Gastroesophageal sphincter (tissue), 4 donors: ENCODE results near the gene MORF4L1. TPM values are rescaled to one million over a fixed set of nuclear protein-coding genes. Genes with fewer than 3 reads are reported as not detected.
"Not testable (repeated sequence)": the region's sequence is repeated elsewhere in the genome, so short reads cannot be mapped to it uniquely, and the experiment has no call there.

Experiments used
- ATAC-seq: fragments of 150-250 bp; one replicate; pipeline ENCODE4 v1.9.1; 2016; ENCODE audit warnings: mild to moderate bottlenecking, moderate library complexity
- H3K27ac ChIP-seq, 4 donors: fragments of 200-600 bp; sonication (generic) in 3 of 4; 1 replicate in 3 of 4; 2 replicates in 1 of 4; pipeline ENCODE4 v1.5.1; 2016 to 2019
- H3K27me3 ChIP-seq: fragments of 200-600 bp; sonication (generic); one replicate; pipeline ENCODE4 v1.5.1; 2019
- H3K36me3 ChIP-seq, 2 donors: fragments of 200-600 bp; sonication (generic); one replicate each; pipeline ENCODE4 v1.5.1; 2019; ENCODE audit warnings: control low read depth in 1 of 2
- H3K4me1 ChIP-seq, 3 donors: fragments of 200-600 bp; sonication (generic); 1 replicate in 2 of 3; 2 replicates in 1 of 3; pipeline ENCODE4 v1.5.1; 2016 to 2019; ENCODE audit warnings: control low read depth in 2 of 3
- H3K4me3 ChIP-seq, 2 donors: fragments of 200-600 bp; sonication (generic); one replicate each; pipeline ENCODE4 v1.5.1; 2019; ENCODE audit warnings: mild to moderate bottlenecking in 1 of 2, moderate library complexity in 1 of 2
- H3K9me3 ChIP-seq, 3 donors: fragments of 200-600 bp; sonication (generic); one replicate each; pipeline ENCODE4 v1.5.1; 2017 to 2019; ENCODE audit warnings: control low read depth in 2 of 3
- EP300 ChIP-seq: sonication (generic); formaldehyde crosslinking; IDR thresholded peaks from one replicate; pipeline ENCODE4 v1.6.1; 2017; ENCODE audit warnings: antibody characterized with exemption, mild to moderate bottlenecking
- POLR2A ChIP-seq, 2 donors: fragments of 450-650 bp; IDR thresholded peaks; one replicate each; pipeline ENCODE4 v1.6.1; 2017; ENCODE audit warnings: antibody characterized with exemption in 2 of 2, mild to moderate bottlenecking in 2 of 2, moderate library complexity in 1 of 2
- POLR2AphosphoS5 ChIP-seq: sonication (generic); formaldehyde crosslinking; IDR thresholded peaks from one replicate; pipeline ENCODE4 v1.6.1; 2017; ENCODE audit warnings: antibody characterized with exemption
- WGBS, 2 donors: methylation state at CpG; one replicate each; pipeline ENCODE4 v1.1.5; 2018; ENCODE audit warnings: low coverage in 1 of 2; 5-methylcytosine and 5-hydroxymethylcytosine counted together
- total RNA-seq, 4 donors: library from RNA; depleted of rRNA; stranded (reverse); fragments of >200 nt; gene quantifications; one replicate each; pipeline ENCODE4 v1.1.0, GENCODE V29; 2016
- TF ChIP-seq, protein P1 (sequence below), 4 experiments: fragments of 200-600 bp in 2 of 4; fragments of 450-650 bp in 2 of 4; sonication (generic) in 1 of 4; IDR thresholded peaks; one replicate each; pipeline ENCODE4 v1.5.1; 2017 to 2019; ENCODE audit warnings: antibody characterized with exemption in 4 of 4, mild to moderate bottlenecking in 2 of 4, moderate library complexity in 2 of 4

The MORF4L1 gene
- total RNA-seq, 4 donors from 2014 or later, result 347 to 449 (median 406) TPM

GRCh38 chr15:78872972-78873792 is 492 bp downstream of the MORF4L1 start:
- H3K9me3 ChIP-seq, result no peaks in the 10 kb centered on the region
- peak overlapping the region; percentile 67 to 79 for H3K4me3 ChIP-seq
- H3K4me1 ChIP-seq, result peaks cover 6 to 46% (median 23%) of the 10 kb centered on the region in 3 donors
- ATAC-seq, result peak; percentile 55
- TF ChIP-seq EP300, result no peak
- TF ChIP-seq, protein P1, sequence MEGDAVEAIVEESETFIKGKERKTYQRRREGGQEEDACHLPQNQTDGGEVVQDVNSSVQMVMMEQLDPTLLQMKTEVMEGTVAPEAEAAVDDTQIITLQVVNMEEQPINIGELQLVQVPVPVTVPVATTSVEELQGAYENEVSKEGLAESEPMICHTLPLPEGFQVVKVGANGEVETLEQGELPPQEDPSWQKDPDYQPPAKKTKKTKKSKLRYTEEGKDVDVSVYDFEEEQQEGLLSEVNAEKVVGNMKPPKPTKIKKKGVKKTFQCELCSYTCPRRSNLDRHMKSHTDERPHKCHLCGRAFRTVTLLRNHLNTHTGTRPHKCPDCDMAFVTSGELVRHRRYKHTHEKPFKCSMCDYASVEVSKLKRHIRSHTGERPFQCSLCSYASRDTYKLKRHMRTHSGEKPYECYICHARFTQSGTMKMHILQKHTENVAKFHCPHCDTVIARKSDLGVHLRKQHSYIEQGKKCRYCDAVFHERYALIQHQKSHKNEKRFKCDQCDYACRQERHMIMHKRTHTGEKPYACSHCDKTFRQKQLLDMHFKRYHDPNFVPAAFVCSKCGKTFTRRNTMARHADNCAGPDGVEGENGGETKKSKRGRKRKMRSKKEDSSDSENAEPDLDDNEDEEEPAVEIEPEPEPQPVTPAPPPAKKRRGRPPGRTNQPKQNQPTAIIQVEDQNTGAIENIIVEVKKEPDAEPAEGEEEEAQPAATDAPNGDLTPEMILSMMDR (IDR thresholded peaks at IDR 0.05), result peak in 3 of 4 experiments; percentile 4 to 44 (median 17)
- peak; percentile 59 for TF ChIP-seq POLR2AphosphoS5
- TF ChIP-seq POLR2A (IDR thresholded peaks at IDR 0.05), result peak; percentile 60 to 70
- H3K27ac ChIP-seq, result peak overlapping the region; percentile 93 to 100 (median 97)
- H3K36me3 ChIP-seq, result no peaks in the 10 kb centered on the region
- WGBS, 2 donors, result 0% methylated on average over 49 of the region's 75 CpGs; no CpG with 5 or more reads in 1 of the 2 donors
- H3K27me3 ChIP-seq, result no peaks in the 10 kb centered on the region

- no peaks in the 10 kb centered on the region for H3K27me3 ChIP-seq
- peak overlapping the region; percentile 67 to 79 for H3K4me3 ChIP-seq
- H3K27ac ChIP-seq, result peak overlapping the region; percentile 93 to 100 (median 97)
- no peaks in the 10 kb centered on the region for H3K36me3 ChIP-seq
- peaks cover 6 to 55% (median 25%) of the 10 kb centered on the region in 3 donors for H3K4me1 ChIP-seq
- no peaks in the 10 kb centered on the region for H3K9me3 ChIP-seq
- 0 to 1% methylated on average over 35 to 38 of the region's 38 CpGs for WGBS, 2 donors
- no peak for ATAC-seq
- TF ChIP-seq, protein P1 (IDR thresholded peaks at IDR 0.05), result no peak
- TF ChIP-seq POLR2AphosphoS5 (no peak), EP300 (no peak), POLR2A (IDR thresholded peaks at IDR 0.05) (no peak)
Observed at GRCh38 chr15:78873793-78874765, 1.4 kb downstream of the MORF4L1 start.

DNA sequence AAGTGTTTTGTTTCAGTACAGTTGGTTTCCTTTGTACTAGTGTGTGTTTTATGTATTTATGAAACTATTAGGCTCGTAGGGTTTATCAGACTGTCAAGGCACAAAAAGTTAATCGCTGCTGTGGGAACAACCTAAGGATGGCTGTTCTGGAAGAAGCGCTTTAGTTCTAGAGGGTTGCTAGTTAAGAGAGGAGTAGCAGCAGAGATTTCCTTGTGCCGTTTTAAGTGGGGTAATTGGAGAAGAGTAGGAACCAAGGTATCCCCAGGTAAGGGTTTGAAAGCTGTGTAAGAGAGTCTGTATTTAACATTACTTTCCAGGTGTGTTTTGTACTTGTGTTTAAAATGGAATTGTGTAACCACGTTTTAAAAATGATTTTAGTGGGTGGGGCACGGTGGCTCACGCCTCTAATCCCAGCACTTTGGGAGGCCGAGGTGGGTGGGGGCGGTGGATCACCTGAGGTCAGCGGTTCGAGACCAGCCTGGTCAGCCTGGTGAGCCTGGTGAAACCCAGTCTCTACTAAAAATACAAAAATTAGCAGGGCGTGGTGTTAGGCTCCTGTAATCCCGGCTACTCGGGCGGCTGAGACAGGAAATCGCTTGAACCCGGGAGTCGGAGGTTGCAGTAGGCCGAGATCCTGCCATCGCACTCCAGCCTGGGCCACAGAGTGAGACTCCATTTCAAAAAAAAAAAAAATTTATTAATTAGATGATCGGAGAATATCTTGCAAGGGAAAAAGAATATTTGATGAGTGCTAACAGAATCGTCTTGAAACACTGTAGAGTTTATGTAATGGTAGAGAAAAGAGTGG is 2.6 kb downstream of the MORF4L1 start:
- H3K9me3 ChIP-seq, result no peaks in the 10 kb centered on the region
- ATAC-seq, result no peak
- H3K27me3 ChIP-seq, result no peaks in the 10 kb centered on the region
- peak overlapping the region in 1 of 2 donors; percentile 67 for H3K4me3 ChIP-seq
- peak overlapping the region in 3 of 4 donors; percentile 60 to 98 (median 96) for H3K27ac ChIP-seq
- TF ChIP-seq POLR2AphosphoS5 (no peak), EP300 (no peak), POLR2A (IDR thresholded peaks at IDR 0.05) (no peak)
- TF ChIP-seq, protein P1 (IDR thresholded peaks at IDR 0.05), result no peak
- WGBS, 2 donors, result 22 to 49% methylated on average over 5 to 14 of the region's 22 CpGs
- peaks cover 6 to 67% (median 38%) of the 10 kb centered on the region in 3 donors for H3K4me1 ChIP-seq
- H3K36me3 ChIP-seq, result no peaks in the 10 kb centered on the region

GRCh38 chr15:78876954-78877353 is 4.3 kb downstream of the MORF4L1 start:
- not testable (repeated sequence) for ATAC-seq
- WGBS, 2 donors, result 73% methylated on average over 7 of the region's 14 CpGs; no CpG with 5 or more reads in 1 of the 2 donors

More at GRCh38 chr15:78876954-78877353, 4.3 kb downstream of the MORF4L1 start:
- H3K27me3 ChIP-seq, H3K9me3 ChIP-seq: not testable (repeated sequence)
- Histone ChIP-seq H3K36me3 (peaks cover 0 to 14% of the 10 kb centered on the region in 2 donors), H3K4me3 (peak overlapping the region in 1 of 2 donors; percentile 67), H3K4me1 (peaks cover 6 to 79% (median 41%) of the 10 kb centered on the region in 3 donors), H3K27ac (peak overlapping the region in 1 of 4 donors; percentile 96)
